Adrenal gland (tissue), 12 donors: ENCODE data around the gene NOXA1. TPM values are rescaled to one million over a fixed set of nuclear protein-coding genes. Genes with fewer than 3 reads are reported as not detected.

Source experiments
- DNase-seq, 7 donors: peaks; one replicate each; pipeline ENCODE4 v3.0.0-alpha.2; 2019 to 2020
- H3K27ac ChIP-seq, 5 donors: fragments of 200-600 bp; sonication (generic) in 4 of 5; 1 replicate in 3 of 5; 2 replicates in 2 of 5; pipeline versions ENCODE4 v1.5.1 to v1.8.0; 2016 to 2020; ENCODE audit warnings: mild to moderate bottlenecking in 1 of 5
- H3K27me3 ChIP-seq: fragments of 200-600 bp; 2 replicates; pipeline ENCODE4 v1.8.0; 2021
- H3K36me3 ChIP-seq, 2 donors: fragments of 200-600 bp; replicated peaks in 1 of 2; 1 replicate in 1 of 2; 2 replicates in 1 of 2; pipeline versions ENCODE4 v1.5.1 to v1.8.0; 2018 to 2022
- H3K4me1 ChIP-seq, 2 donors: fragments of 200-600 bp; replicated peaks in 1 of 2; 1 replicate in 1 of 2; 2 replicates in 1 of 2; pipeline versions ENCODE4 v1.5.1 to v1.8.0; 2018 to 2021
- H3K4me3 ChIP-seq, 4 donors: fragments of 200-600 bp; sonication (generic) in 3 of 4; one replicate each; pipeline ENCODE4 v1.5.1; 2016 to 2018
- H3K9me3 ChIP-seq, 3 donors: fragments of 200-600 bp; sonication (generic) in 1 of 3; replicated peaks in 1 of 3; 1 replicate in 2 of 3; 2 replicates in 1 of 3; pipeline versions ENCODE4 v1.5.1 to v1.8.0; 2016 to 2021
- CTCF ChIP-seq, 6 experiments: fragments of 450-650 bp in 4 of 6; fragments of 200-600 bp in 2 of 6; sonication (generic) in 1 of 6; IDR thresholded peaks; 1 replicate in 5 of 6; 2 replicates in 1 of 6; pipeline versions ENCODE4 v1.5.1 to v1.8.0; 2016 to 2021; ENCODE audit warnings: antibody characterized with exemption in 6 of 6, mild to moderate bottlenecking in 2 of 6, moderate library complexity in 1 of 6
- POLR2A ChIP-seq, 2 donors: fragments of 450-650 bp; IDR thresholded peaks; one replicate each; pipeline ENCODE4 v1.6.1; 2017; ENCODE audit warnings: antibody characterized with exemption in 2 of 2, mild to moderate bottlenecking in 2 of 2, moderate library complexity in 1 of 2
- WGBS, 4 donors: extraction: QIAGEN DNeasy Blood & Tissue Kit in 2 of 4; methylation state at CpG; one replicate each; pipeline versions ENCODE4 v1.1.5 to v1.1.7; 2013 to 2017; 5-methylcytosine and 5-hydroxymethylcytosine counted together
- intact Hi-C, 2 donors: fragments of 100-400 bp; cut with DNase I; formaldehyde crosslinking; loops; one replicate each; pipeline versions ENCODE4 v1.14.1 to v1.15.0; 2022 to 2023
- polyA plus RNA-seq, 3 donors: library from polyadenylated mRNA; stranded (reverse); fragments of 200-250 nt in 2 of 3; fragments of 350-450 nt in 1 of 3; fragmentation: Illumina TruSeq in 1 of 3; extraction: RNeasy Lipid Tissue Mini Kit (QIAGEN cat#74804) in 1 of 3; gene quantifications; one replicate each; pipeline ENCODE4 v1.2.3, GENCODE V29; 2013 to 2014
- total RNA-seq, 9 donors: library from RNA; depleted of rRNA in 4 of 9; stranded (reverse); fragments of >200 nt in 4 of 9; fragments of 120-200 nt in 1 of 9; fragmentation: NEBNext Ultra II Directional in 1 of 9; extraction: Animal tissue kit (Norgen Biotek cat#: 25700) in 1 of 9; gene quantifications; one replicate each; pipeline versions ENCODE4 v1.1.0 to v1.2.4, GENCODE V29; 2013 to 2023
- donor health status: healthy with polysubstance abuse.
- donor health status: Bipolar disorder and iron deficiency.
- donor health status: DM: yes; HTN: yes; CAD: no.
- donor health status: DM: no; HTN: no; CAD: no.
- donor health status: DM: no; HTN: no; CAD: no.
- donor health status: DM: yes; HTN: yes; CAD: no.

NOXA1 gene
- total and polyA plus RNA-seq, 12 donors = 2.9 to 50.7 (median 9.4) TPM; not detected in 1

DNA sequence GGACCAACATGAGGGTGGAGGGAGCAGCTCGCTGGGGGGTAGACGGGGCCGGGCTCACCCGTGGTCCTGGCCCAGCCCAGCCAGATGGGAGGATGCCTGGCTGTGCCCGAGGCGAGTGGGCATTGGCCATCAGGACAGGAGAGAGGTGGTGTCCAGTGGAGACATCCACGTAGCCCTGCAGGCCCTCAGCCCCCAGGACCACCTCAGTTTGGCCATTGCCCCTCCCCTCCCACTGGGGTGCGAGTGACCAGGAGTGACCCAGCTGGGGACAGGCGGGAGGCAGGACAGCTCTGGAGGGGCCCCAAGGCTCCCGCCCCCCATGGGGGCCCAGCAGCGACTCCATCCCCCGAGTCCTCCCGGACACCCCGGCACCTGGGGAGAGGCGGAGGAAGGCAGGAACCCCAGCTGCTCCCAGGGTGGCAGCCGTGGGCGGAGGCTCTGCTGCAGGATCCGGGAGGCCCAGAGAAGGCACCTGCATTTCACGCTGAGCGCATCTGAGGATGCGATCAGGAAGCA lies 8.3 kb downstream of the NOXA1 start:
- Histone ChIP-seq H3K4me1 (peaks cover 0 to 9% of the 10 kb centered on the region in 2 donors), H3K27ac (no peak overlapping the region), H3K4me3 (no peak overlapping the region), H3K9me3 (no peaks in the 10 kb centered on the region), H3K36me3 (no peaks in the 10 kb centered on the region), H3K27me3 (no peaks in the 10 kb centered on the region)
- no peak for TF ChIP-seq CTCF (IDR thresholded peaks at IDR 0.05)
- no peak for TF ChIP-seq POLR2A (IDR thresholded peaks at IDR 0.05)
- intact Hi-C loops = no loop called here
- 72 to 88% (median 81%) methylated on average over 6 to 21 of the region's 21 CpGs for WGBS, 4 donors
- DNase-seq = no peak

GRCh38 chr9:137432687-137433348 lies 9.6 kb downstream of the NOXA1 start:
- intact Hi-C loops = no loop called here
- no peaks in the 10 kb centered on the region for H3K27me3 ChIP-seq
- 95% methylated on average over 20 of the region's 20 CpGs; no CpG with 5 or more reads in 2 of the 4 donors for WGBS, 4 donors

GRCh38 chr9:137433349-137433915 lies 10.2 kb downstream of the NOXA1 start:
- H3K27ac ChIP-seq = no peak overlapping the region
- DNase-seq = no peak
- TF ChIP-seq POLR2A (IDR thresholded peaks at IDR 0.05) (no peak), CTCF (IDR thresholded peaks at IDR 0.05) (no peak)
- H3K36me3 ChIP-seq = no peaks in the 10 kb centered on the region
- H3K4me3 ChIP-seq = no peak overlapping the region
- WGBS, 4 donors = 80 to 100% (median 87%) methylated on average over 1 to 19 of the region's 19 CpGs
- no peaks in the 10 kb centered on the region for H3K9me3 ChIP-seq
- no peaks in the 10 kb centered on the region for H3K27me3 ChIP-seq
- intact Hi-C loops = no loop called here
- peaks cover 0 to 9% of the 10 kb centered on the region in 2 donors for H3K4me1 ChIP-seq

More at GRCh38 chr9:137432687-137433348, 9.6 kb downstream of the NOXA1 start:
- H3K9me3 ChIP-seq = no peaks in the 10 kb centered on the region
- H3K4me3 ChIP-seq = no peak overlapping the region
- DNase-seq = peak in 1 of 7 donors; percentile 12
- TF ChIP-seq POLR2A (IDR thresholded peaks at IDR 0.05) = no peak
- no peak for TF ChIP-seq CTCF (IDR thresholded peaks at IDR 0.05)
- H3K4me1 ChIP-seq = peaks cover 0 to 9% of the 10 kb centered on the region in 2 donors
- H3K36me3 ChIP-seq = no peaks in the 10 kb centered on the region
- no peak overlapping the region for H3K27ac ChIP-seq

GRCh38 chr9:137433916-137434431 lies 10.8 kb downstream of the NOXA1 start:
- intact Hi-C loops = no loop called here
- 71 to 100% (median 86%) methylated on average over 1 to 26 of the region's 26 CpGs for WGBS, 4 donors
- Histone ChIP-seq H3K27ac (no peak overlapping the region), H3K36me3 (no peaks in the 10 kb centered on the region), H3K4me3 (no peak overlapping the region), H3K4me1 (peaks cover 0 to 9% of the 10 kb centered on the region in 2 donors), H3K9me3 (no peaks in the 10 kb centered on the region), H3K27me3 (no peaks in the 10 kb centered on the region)
- TF ChIP-seq POLR2A (IDR thresholded peaks at IDR 0.05) (no peak), CTCF (IDR thresholded peaks at IDR 0.05) (no peak)
- no peak for DNase-seq
